HG03060 (cell line): Measurements from ENCODE around the gene GGACT.

Experiments used
- ATAC-seq: cut with Tn5 transposase; IDR thresholded peaks from one replicate; pipeline ENCODE4 v1.9.1; 2021; ENCODE audit warnings: low read depth, moderate number of reproducible peaks; ENCODE audit not compliant: unreplicated experiment

Gene GGACT

DNA sequence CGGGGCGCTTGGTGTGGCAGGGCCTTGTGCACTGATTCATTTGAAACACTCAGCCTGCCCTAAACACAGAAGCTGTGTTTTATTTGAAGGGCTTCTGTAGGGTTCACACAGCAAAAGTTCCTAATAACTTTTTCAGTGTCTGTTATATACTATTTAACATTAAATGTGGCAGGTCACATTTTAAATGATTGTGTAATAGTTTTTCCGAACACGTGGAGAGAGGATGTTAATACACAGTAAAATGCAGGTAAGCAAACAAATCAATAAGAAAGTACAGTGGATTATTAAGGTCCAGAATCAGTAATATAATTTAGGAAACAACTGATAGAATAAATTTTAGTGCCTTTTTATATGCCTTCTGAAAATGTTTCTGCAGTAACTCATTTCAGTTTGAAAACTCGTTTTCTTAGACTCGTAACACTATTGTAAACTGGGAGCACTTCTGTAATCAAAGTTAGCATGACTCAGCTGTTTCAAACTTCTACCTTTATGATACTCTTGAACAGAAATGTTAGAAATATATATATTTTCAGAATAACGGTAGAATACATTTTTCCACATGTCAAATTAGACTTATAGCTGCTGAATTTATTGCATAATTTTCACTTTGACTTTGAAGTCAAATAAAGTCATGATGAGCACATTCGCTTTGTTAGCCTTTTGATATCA, 70.1 kb downstream of the GGACT start:
- ATAC-seq: no peak

DNA sequence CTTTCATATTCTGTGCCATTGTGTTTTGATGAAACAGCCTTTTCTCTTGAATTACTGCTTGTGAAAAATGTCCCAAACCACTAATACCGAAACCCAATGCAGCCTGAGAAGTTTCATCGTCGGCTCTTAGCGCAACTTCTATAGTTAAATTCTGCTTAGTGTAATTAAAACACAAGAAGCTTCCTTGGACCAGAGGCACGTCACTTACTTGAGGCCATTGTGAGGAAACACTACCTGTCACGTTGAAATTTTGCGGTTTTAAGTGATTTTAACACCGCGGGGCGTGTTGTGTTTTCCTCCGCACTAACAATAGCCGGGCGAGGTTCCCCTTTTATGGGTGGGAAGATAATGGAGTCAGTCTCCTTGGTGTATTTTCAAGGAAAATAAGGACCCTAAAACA, 70.9 kb downstream of the GGACT start:
- ATAC-seq: no peak

DNA sequence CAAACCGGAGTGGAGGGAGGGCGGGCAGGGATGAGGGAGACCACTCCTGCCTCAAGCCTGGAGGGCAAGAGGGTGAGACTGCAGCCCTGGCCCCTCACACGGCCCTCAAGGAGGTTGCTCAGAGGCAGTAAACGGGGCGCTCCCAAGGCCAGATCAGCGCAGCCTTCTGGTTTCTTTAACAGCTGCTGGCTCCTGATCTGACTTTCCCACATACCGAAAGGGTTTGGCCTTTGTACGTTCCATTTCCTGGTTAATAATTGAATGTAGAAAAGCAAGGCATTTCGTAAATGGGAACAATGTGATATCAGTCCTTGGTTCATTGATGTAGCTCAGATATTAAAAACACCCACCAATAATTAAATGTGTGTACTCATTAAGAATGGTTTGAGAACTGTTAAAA, 71.5 kb downstream of the GGACT start:
- ATAC-seq: no peak

GRCh38 chr13:100515410-100515800, 73.2 kb downstream of the GGACT start:
- ATAC-seq: no peak

DNA sequence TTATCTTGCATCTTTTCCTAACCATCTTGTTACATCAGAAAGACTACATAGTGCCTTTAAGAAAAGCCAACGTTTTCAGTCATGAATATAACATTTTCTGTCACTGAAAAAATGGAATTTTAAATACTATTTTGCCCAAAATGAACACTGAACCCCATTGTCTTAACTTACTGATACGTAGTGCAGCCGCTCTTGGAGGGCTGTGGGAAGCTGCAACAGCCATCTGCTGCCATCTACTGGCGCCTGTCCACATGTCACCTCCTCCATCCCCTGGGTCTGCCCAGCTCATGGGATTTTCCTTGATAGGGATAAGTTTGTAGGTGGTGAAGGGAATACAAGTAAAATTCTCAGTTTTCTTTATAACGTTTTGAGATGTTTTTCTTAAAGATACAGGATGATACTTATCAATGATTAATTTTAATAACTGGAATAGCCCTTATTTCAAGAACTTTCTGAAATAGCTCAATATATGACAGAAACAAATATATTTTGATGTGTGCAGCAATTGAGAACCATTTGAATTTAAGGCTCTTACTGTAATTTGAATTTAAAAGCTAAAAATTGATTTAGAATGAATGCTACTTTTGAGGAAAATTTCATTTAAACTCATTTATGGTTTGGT, 73.7 kb downstream of the GGACT start:
- ATAC-seq: peak; percentile 73

GRCh38 chr13:100513987-100514670, 74.5 kb downstream of the GGACT start:
- ATAC-seq: no peak

GRCh38 chr13:100513171-100513570, 75.4 kb downstream of the GGACT start:
- no peak for ATAC-seq

DNA sequence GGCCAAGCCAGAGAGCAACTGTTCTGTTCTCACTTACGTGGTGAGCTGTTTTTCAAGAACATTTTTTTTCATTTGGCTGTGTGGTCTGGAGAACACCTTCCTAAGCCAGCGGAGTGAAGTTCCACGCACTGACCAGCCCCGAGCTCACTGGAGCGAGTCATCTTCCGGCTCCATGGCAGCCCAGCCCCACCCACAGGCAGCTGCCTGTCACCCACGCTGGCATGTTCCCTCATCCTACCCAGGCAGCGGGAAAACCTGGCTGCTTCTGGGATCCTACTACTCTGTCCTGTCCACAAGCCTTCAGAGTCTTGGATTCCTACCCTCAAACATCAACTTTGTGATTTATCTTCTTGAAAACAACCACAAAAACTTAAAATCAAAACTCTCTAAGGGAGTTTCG, 76.2 kb downstream of the GGACT start:
- no peak for ATAC-seq

- no peak for ATAC-seq
Observed at GRCh38 chr13:100511466-100511865, 77.1 kb downstream of the GGACT start.

GRCh38 chr13:100510208-100510957, 78.2 kb downstream of the GGACT start:
- no peak for ATAC-seq

- no peak for ATAC-seq
Observed at GRCh38 chr13:100508996-100509395, 79.6 kb downstream of the GGACT start.

- ATAC-seq: no peak
Observed at GRCh38 chr13:100508455-100508854, 80.1 kb downstream of the GGACT start.

GRCh38 chr13:100506600-100507422, 81.8 kb downstream of the GGACT start:
- ATAC-seq: no peak

DNA sequence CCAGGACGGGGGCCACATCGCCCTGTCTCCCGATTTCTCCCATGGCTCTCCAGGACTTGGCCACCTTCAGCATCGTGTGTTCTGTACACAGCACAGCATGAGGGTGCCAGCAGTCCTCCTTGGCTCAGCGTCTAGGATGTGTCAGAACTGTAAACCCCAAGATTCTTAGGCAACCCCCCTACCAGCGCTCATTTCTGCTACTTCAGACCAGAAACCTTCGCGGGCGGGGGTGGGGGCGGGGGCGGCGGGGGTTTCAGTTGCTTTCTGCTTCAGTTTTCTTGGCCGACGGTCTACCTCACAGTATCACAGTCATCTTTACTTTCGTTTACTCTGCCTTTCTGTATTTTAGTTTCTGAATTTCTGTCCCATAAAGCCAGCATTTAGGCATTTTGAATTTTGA, 82.4 kb downstream of the GGACT start:
- no peak for ATAC-seq

- ATAC-seq: no peak
Observed at GRCh38 chr13:100503622-100504021, 85.0 kb downstream of the GGACT start.

DNA sequence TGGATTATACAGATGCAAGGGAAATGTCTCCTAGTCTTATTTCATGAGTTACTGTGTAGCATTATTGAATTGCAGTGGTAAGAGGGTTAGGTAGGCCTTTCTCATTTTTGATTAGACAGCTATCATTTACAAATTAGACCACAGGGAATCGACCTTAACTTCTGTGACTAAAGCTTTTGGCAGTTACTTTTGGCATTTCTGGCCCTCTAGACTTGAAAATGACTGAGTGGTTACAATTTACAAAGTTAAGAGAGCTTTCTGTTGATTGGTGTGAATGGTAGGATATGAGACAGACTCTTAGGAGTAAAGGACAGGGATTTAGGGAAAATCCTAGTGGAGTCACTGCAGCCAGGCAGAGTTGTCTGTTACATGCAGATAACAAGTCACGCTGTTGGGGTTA, 86.1 kb downstream of the GGACT start:
- no peak for ATAC-seq

DNA sequence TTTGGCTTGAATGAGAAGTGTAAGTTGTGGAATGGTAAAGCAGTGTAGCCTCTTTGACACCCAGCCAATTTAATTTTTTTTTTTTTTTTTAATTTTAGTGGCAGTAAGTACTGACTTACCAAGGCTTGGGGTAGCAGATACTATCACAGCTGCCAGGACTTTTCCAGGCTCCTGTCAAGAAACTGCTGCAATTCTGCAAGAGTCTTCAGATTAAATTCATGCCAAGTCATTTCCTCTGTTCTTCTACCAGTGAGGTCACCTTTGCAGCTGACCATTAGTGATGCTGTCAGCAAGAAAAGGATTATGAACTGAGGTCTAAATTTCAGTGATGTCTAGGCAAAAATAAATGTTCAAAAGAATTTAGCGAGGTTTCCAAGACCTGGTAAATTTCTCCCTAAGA, 91.2 kb downstream of the GGACT start:
- ATAC-seq: no peak

DNA sequence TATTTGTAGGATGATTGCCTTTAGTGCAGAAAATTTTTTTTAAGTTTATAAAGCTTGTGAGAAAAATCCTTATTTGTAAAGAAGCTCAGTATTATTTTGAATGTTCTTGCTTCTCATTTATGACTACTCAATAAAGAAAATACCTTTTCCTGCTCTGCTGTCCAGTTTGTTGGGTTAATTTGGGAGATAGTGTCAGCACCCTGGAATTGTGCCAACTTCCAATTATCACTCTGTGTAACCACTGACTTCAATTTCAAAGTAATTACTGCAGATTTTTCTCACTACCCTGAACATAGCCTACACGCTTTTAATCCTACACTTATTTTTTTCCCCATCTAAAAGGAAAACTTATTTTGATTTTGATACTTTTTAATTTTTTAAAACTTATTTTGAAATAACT, 93.1 kb downstream of the GGACT start:
- ATAC-seq: no peak

GRCh38 chr13:100493418-100493817, 95.2 kb downstream of the GGACT start:
- no peak for ATAC-seq

- ATAC-seq: no peak
Observed at GRCh38 chr13:100491164-100491842, 97.3 kb downstream of the GGACT start.
